ENCODE measurements around the gene RNF181. TPM values are rescaled to one million over a fixed set of nuclear protein-coding genes. Genes with fewer than 3 reads are reported as not detected.

Gene RNF181
- total and polyA plus RNA-seq, 2 of the 13 experiments (the other 11 are each of a cell fraction or from before 2014, with no cell fraction given): 224 to 578 TPM

DNA sequence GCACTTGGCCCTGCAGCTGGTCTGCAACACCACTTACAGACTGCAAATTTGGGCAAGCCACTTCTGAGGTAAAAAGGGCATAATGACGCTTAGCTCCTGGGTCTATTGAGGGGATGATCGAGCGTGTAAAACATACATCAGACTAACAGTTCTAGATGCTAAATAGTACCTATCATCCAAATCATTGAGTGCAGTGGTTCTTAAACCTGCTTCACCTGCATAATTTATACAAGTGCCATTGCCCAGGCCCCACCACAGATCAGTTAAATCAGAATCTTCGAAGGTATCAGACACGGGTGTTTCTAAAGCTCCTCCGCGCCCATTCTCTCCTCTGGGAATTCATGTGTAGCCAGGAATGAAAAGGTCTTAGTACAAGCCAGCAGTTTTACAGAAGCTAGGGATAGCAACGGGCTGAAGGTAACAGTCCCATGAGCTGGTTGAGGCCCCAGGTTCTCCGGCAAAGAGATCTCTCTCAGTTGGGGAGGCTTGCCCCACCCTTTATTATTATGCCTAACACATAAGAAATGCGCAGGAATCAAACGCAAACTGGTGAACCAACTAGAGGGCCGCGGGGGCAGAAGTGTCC is 737 bp upstream of the RNF181 start (continued):
- TF ChIP-seq ZNF44 (CRISPR knock-in tag; IDR thresholded peaks at IDR 0.05): 0 out of 2 replicates have a peak, but pooled peaks have one; percentile 1
- no peak for TF ChIP-seq ZNF510 (CRISPR knock-in tag; IDR thresholded peaks at IDR 0.05; ENCODE audit: low read depth)
- TF ChIP-seq ISL2 (CRISPR knock-in tag; IDR thresholded peaks at IDR 0.05): no peak
- TF ChIP-seq, protein P1, sequence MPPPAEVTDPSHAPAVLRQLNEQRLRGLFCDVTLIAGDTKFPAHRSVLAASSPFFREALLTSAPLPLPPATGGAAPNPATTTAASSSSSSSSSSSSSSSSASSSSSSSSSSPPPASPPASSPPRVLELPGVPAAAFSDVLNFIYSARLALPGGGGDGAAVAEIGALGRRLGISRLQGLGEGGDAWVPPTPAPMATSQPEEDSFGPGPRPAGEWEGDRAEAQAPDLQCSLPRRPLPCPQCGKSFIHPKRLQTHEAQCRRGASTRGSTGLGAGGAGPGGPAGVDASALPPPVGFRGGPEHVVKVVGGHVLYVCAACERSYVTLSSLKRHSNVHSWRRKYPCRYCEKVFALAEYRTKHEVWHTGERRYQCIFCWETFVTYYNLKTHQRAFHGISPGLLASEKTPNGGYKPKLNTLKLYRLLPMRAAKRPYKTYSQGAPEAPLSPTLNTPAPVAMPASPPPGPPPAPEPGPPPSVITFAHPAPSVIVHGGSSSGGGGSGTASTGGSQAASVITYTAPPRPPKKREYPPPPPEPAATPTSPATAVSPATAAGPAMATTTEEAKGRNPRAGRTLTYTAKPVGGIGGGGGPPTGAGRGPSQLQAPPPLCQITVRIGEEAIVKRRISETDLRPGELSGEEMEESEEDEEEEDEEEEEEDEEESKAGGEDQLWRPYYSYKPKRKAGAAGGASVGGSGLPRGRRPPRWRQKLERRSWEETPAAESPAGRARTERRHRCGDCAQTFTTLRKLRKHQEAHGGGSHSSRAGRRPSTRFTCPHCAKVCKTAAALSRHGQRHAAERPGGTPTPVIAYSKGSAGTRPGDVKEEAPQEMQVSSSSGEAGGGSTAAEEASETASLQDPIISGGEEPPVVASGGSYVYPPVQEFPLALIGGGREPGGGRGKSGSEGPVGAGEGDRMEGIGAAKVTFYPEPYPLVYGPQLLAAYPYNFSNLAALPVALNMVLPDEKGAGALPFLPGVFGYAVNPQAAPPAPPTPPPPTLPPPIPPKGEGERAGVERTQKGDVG (CRISPR knock-in tag; IDR thresholded peaks at IDR 0.05; ENCODE audit: borderline replicate concordance): no peak
- no peak for TF ChIP-seq GZF1 (CRISPR knock-in tag; IDR thresholded peaks at IDR 0.05)
- TF ChIP-seq WIZ (CRISPR knock-in tag; IDR thresholded peaks at IDR 0.05): no peak
- TF ChIP-seq ZNF383 (CRISPR knock-in tag; IDR thresholded peaks at IDR 0.05; ENCODE audit: borderline replicate concordance): no peak
- TF ChIP-seq ZNF572 (CRISPR knock-in tag; IDR thresholded peaks at IDR 0.05): peak; percentile 57; the same call in 1 of the 2 replicates
- TF ChIP-seq, protein P2, sequence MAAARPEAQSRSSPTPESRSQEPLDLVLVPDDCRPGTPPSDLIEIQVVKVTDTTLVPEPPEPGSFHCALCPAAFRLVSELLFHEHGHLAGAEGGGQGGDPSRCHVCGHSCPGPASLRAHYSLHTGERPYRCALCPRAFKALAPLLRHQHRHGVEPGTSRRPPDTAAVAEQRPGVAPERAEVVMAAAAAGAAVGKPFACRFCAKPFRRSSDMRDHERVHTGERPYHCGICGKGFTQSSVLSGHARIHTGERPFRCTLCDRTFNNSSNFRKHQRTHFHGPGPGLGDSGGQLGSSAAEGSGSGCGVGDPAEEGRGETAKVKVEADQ (CRISPR knock-in tag; IDR thresholded peaks at IDR 0.05; ENCODE audit: borderline replicate concordance): 0 out of 2 replicates have a peak, but pooled peaks have one; percentile 37
- no peak for TF ChIP-seq PPARG (CRISPR knock-in tag; conservative IDR thresholded peaks at IDR 0.05)
- TF ChIP-seq POLR2A (IDR thresholded peaks at IDR 0.05; ENCODE audit: insufficient read depth in 1 of 2, low read depth in 2 of 2, low read length in 2 of 2): no peak
- TF ChIP-seq ZNF263 (CRISPR knock-in tag; IDR thresholded peaks at IDR 0.05): 0 out of 2 replicates have a peak, but pooled peaks have one; percentile 21
- TF ChIP-seq, protein P3, sequence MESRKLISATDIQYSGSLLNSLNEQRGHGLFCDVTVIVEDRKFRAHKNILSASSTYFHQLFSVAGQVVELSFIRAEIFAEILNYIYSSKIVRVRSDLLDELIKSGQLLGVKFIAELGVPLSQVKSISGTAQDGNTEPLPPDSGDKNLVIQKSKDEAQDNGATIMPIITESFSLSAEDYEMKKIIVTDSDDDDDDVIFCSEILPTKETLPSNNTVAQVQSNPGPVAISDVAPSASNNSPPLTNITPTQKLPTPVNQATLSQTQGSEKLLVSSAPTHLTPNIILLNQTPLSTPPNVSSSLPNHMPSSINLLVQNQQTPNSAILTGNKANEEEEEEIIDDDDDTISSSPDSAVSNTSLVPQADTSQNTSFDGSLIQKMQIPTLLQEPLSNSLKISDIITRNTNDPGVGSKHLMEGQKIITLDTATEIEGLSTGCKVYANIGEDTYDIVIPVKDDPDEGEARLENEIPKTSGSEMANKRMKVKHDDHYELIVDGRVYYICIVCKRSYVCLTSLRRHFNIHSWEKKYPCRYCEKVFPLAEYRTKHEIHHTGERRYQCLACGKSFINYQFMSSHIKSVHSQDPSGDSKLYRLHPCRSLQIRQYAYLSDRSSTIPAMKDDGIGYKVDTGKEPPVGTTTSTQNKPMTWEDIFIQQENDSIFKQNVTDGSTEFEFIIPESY (CRISPR knock-in tag; IDR thresholded peaks at IDR 0.05): no peak
- 0 out of 2 replicates have a peak, but pooled peaks have one; percentile 64 for TF ChIP-seq ZNF530 (CRISPR knock-in tag; IDR thresholded peaks at IDR 0.05; ENCODE audit: low read depth)
- no peak for TF ChIP-seq ZMYM2 (CRISPR knock-in tag; IDR thresholded peaks at IDR 0.05)
- TF ChIP-seq ATRX (CRISPR knock-in tag; IDR thresholded peaks at IDR 0.05; ENCODE audit: borderline replicate concordance): no peak
- no peak for TF ChIP-seq NFE2L2 (IDR thresholded peaks at IDR 0.05; ENCODE audit: low read length)
- TF ChIP-seq ZNF761 (CRISPR knock-in tag; conservative IDR thresholded peaks at IDR 0.05): no peak
- TF ChIP-seq ZNF839 (CRISPR knock-in tag; IDR thresholded peaks at IDR 0.05; ENCODE audit: borderline replicate concordance): no peak
- no peak for TF ChIP-seq ZNF20 (CRISPR knock-in tag; IDR thresholded peaks at IDR 0.05)
